ENCODE results near the gene RBMS2. TPM values are rescaled to one million over a fixed set of nuclear protein-coding genes. Genes with fewer than 3 reads are reported as not detected.
"Not testable (repeated sequence)": the region's sequence is repeated elsewhere in the genome, so short reads cannot be mapped to it uniquely, and the experiment has no call there.

RBMS2 gene, protein sequence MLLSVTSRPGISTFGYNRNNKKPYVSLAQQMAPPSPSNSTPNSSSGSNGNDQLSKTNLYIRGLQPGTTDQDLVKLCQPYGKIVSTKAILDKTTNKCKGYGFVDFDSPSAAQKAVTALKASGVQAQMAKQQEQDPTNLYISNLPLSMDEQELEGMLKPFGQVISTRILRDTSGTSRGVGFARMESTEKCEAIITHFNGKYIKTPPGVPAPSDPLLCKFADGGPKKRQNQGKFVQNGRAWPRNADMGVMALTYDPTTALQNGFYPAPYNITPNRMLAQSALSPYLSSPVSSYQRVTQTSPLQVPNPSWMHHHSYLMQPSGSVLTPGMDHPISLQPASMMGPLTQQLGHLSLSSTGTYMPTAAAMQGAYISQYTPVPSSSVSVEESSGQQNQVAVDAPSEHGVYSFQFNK
- 10 to 100 TPM; 32.3 to 46.9 (median 44.2) TPM for polyA plus RNA-seq (ENCODE audit: insufficient read length in 4 of 4)

DNA sequence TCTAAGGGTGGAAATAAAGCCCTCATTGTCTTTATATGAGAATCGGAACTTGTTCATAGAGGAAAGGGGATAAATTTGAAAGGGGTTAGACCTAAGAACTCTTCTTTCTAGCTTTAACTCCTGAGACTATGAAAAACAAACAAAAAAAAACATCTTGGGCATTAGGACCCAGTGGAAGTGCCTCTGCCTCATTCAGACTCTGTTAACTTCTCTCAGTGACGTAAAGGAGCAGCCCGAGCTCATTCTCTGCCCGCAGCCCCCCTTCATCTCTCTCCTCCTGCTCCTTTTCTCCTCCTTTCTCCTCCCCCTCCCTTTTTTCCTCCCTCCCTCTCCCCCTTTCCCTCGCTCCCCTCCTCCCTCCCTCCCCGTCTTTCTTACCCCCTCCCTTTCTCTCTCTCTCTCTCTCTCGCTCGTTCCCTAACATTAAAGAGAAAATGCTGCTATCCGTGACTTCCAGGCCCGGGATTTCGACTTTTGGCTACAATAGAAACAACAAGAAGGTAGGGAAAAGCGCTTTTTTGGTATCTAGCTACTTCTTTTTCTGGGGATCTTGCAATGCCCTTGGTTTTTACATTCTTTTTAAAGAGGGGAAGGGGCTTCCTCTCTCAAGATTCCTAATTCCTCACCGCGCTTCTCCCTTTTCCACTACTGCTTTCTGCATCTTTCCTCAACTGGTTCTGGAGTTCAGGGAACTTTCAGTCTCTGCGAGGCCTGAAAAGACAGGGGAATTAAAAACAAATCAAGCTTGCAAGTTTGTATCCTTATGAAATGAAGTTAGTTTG is at the start of gene RBMS2:
Gene RBMS2 (plus strand): TSS at position 231 of the 782 bp plus-strand sequence. CDS start 204 bp downstream, at position 435.
- DNase-seq (ENCODE audit: low read depth in 4 of 4, low spot score in 3 of 4): peak; percentile 77 to 88 (median 80)

DNA sequence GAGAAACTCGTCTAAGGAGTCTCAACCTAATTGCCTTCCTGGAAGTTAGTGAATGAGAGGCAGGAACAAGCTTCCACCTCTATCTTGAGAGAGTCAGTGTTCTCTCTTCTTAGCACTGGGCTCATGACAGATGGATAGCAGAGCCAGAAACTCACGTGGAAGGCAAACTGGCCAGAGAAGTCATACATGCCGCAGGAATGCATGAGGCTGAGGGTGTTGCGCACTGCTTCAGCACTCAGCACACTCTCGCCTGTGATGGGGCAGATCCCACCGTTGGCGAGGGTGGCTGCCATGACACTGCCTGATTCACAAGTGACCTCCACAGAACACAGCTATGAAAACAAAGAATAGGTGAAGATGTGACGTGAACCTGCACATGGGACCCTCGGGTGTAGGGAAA is 47.2 kb upstream of the RBMS2 start:
- DNase-seq (ENCODE audit: low read depth in 4 of 4, low spot score in 3 of 4): no peak

DNA sequence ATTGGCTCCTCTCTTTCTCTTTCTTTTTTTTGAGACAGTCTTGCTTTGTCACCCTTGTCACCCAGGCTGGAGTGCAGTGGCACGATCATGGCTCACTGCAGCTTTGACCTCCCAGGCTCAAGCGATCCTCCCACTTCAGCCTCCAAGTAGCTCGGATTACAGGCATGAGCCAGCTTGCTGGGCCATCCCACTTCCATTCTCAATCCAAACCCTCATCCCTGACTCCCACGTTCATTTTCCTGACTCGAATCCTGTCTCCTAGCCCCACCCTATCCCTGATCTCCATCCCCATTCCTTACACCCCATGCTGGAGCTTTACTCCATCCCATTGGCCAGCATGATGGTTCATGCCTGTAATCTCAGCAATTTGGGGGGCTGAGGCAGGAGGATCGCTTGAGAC is 45.5 kb upstream of the RBMS2 start:
- no peak for DNase-seq (ENCODE audit: low read depth in 4 of 4, low spot score in 3 of 4)

DNA sequence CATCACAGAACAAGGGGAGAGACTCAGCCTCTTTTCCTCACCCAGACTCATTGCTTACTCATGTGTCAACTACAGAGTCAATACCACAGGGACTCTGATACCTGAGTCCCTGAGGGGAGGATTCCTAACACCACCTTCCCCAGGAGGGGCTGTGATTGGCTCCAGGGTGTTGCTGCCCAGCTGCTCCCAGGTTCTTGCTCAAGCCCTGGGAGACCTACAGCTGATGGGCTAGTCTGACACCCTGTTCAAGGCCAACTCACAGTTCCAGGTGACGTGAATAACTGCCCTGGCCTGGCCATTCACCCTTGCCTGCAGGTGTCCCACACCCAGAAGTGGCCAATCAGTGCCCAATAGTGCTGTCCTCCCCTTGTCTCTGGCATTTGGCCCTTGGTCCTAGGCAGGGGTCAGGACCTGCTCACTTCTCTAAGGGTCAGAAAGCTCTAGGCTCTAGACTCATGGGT is 44.6 kb upstream of the RBMS2 start:
- no peak for DNase-seq (ENCODE audit: low read depth in 4 of 4, low spot score in 3 of 4)

DNA sequence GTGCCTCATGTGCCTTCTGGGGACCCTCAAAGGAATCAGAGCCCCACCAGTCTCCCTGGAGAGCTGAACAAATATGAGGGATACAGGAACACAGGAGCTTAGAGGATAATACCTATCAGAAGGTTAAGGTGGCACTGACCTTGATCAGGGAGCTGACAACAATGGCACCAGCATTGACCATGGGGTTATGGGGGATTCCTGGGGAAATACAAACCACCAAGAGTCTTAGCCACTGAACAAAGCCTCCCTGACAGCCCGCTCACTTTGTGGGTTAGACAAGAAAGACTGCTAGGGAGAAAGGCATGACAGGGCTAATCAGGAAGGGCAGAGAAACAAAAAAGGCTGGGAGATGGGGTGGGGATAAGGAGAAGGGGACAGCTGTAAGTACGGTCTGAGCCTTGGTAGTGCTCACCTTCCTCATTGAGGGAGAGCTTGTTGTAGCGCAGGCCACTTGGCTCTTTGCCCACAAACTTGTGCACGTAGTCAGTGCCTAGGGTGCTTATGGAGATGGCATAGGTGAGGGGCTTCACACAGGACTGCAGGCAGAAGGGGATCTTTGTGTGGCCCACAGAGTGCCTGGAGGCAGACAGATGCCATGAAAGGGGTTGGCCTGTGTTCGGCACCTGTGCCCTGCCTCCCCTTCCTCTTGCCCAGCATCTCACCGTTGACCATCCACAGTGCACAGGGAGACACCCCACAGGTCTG is 43.9 kb upstream of the RBMS2 start:
- DNase-seq (ENCODE audit: low read depth in 4 of 4, low spot score in 3 of 4): no peak

DNA sequence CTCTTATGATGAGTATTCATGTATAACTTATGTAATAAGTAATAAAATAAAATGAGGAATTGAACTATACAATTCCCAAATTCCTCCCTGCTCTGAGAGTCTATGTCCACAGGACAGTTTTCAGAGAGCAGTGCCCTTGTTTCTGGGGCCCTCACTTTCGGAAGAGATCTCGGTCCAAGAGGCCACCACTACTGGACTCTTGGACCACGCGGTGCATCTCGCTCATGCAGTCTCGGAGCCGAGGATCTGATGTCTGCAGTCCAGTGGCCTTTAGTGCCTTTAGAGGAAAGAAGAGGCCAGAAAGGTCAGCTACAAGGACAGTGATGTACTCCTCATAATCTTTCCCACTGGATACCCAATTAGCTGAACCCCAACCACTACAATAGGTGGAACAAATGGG is 42.0 kb upstream of the RBMS2 start:
- DNase-seq (ENCODE audit: low read depth in 4 of 4, low spot score in 3 of 4): no peak

DNA sequence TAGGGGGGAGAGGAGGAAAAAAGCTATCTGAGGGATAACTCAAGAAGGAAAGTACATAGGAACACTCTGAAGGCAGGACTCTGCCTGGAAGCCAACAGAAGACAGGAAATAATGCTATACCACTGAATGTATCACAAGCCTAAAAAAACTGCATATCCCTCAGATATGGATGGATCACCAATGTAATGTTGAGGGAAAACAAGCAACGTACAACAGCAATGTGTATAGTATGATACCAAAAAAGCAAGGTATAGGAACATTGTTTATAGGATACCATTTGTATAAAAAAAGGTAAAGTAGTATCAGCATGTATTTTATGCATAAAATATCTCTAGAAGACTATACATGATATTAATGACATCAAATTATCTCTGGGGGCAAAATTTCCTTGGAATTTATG is 37.1 kb upstream of the RBMS2 start:
- DNase-seq (ENCODE audit: low read depth in 4 of 4, low spot score in 3 of 4): no peak

DNA sequence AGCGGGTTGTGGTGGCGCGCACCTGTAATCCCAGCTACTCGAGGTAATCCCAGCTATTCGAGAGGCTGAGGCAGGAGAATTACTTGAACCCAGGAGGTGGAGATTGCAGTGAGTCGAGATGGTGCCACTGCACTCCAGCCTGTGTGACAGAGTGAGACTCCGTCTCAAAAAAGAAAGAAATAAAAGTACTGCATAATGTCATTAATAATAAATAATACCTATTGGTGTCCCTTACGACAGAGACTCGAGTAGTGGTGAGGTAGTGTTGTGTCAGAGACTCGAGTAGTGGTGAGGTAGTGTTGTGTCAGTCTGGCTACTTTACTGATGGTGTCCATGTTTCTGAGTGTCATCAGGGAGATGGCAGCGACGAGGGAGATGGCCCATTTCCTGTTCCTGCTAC is 34.9 kb upstream of the RBMS2 start:
- DNase-seq (ENCODE audit: low read depth in 4 of 4, low spot score in 3 of 4): no peak

DNA sequence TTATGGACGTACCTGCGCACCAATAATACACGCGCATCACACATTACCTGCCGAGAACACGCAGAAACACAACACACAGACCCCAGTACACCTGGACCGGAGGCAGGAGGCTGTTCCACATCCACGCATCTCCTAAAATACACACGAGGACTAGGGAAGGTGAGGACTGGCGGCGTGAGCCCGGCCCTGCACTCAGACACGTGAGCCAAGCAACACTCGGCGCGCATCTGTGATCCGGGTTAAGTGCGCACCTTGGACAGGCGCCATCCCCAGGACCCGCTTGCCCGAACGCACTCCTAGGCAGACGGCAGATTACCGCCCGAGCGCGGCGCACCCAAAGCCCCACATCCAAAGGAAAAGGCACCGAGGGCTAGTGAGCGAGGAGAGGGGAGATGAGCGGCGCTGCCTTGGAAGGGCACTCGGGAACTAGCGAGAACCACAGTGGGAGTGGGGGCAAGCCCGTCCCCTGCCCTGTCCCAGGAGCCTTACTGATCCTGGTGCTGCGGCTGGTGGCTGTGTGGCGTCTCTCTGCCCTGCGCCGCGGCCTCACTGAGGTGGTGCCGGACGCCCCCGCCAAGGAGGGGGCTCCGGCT is 34.1 kb upstream of the RBMS2 start:
- DNase-seq (ENCODE audit: low read depth in 4 of 4, low spot score in 3 of 4): peak in 2 of 4 donors; percentile 6 to 29

DNA sequence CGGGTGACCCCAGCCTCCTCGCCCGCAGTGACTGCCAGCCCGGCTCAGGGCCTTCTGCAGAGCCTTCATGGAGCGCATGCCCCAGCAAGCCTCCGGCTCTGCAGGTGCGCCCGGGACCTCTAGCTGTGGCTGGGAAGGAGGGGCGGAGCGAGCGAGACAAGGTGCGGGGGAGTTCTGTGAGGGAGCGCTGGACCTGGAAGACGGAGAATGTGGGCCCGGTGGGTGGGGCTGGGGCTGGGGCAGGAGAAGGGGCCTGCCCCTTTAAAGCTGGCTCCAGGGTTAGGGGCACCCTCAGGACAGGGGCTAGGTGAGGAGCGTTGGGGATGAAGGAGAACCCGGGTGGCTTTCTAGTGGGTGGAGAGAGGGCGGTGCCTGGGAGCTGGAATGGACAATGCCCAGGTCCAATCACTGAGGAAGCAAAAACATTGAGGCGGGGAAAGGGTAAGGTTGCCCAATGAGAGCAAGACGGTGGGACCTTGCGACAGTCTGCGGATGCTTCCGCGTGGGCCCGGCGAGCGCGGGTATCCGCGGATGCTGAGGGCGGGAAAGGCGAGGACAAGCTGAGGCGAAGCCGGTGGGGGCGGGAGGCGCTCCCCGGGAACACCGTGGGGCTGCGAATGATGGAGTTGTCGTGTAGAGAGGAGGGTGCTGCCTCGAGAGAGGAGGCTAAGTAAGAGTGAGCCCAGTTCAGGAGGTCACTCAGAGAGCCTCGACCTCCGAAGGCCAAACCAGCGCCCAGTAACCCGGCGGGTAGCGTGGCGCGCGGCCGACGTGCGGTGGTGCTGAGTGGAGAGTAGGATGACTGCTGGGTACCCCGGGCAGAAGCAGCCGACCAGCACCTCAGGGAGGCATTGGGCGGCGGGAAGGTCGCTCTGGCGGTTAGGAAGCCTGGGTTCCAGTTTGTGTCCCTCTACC is 33.3 kb upstream of the RBMS2 start, which contains the start of gene GLS2:
Gene GLS2 (minus strand): TSS at position 121 of the 915 bp plus-strand sequence. CDS start 43 bp downstream, at position 78.
- peak in 3 of 4 donors; percentile 48 to 66 (median 51) for DNase-seq (ENCODE audit: low read depth in 4 of 4, low spot score in 3 of 4)

DNA sequence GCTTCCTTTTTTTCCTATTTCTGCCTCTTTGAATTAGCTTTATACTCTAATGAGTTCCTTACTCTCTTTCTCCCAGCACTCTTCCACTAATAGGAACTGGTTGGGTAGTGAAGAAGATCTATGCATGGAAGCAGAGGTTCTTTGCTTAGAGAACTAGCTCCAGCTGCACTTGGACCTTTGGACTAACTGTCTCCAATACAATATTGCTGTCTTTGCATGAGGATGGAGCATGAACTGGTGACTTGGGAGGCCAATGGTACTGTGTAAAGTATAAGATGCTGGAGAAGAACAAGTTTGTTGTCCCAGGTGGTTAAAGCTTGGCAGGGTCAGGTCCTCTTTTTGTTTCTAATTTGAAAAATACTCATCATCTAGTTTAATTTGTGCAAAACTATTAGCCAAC is 31.3 kb upstream of the RBMS2 start:
- no peak for DNase-seq (ENCODE audit: low read depth in 4 of 4, low spot score in 3 of 4)

DNA sequence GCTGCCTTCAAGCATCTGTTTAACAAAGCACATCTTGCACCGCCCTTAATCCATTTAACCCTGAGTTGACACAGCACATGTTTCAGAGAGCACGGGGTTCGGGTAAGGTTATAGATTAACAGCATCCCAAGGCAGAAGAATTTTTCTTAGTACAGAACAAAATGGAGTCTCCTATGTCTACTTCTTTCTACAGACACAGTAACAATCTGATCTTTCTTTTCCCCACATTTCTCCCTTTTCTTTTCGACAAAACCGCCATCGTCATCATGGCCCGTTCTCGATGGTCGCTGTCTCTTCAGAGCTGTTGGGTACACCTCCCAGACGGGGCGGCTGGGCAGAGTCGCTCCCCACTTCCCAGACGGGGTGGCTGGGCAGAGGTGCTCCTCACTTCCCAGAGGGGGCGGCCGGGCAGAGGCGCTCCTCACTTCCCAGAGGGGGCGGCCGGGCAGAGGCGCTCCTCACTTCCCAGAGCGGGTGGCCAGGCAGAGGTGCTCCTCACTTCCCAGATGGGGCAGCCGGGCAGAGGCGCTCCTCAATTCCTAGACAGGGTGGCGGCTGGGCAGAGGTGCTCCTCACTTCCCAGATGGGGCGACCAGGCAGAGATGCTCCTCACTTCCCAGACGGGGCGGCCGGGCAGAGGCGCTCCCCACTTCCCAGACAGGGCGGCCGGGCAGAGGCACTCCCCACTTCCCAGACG is 28.1 kb upstream of the RBMS2 start:
- DNase-seq (ENCODE audit: low read depth in 4 of 4, low spot score in 3 of 4): not testable (repeated sequence)

DNA sequence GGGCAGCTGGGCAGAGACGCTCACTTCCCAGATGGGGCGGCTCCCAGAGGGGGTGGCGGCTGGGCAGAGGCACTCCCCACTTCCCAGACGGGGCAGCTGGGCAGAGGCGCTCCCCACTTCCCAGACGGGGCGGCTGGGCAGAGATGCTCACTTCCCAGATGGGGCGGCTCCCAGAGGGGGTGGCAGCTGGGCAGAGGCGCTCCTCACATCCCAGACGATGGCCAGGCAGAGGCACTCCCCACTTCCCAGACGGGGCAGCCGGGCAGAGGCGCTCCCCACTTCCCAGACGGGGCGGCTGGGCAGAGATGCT is 27.6 kb upstream of the RBMS2 start:
- DNase-seq (ENCODE audit: low read depth in 4 of 4, low spot score in 3 of 4): not testable (repeated sequence)

DNA sequence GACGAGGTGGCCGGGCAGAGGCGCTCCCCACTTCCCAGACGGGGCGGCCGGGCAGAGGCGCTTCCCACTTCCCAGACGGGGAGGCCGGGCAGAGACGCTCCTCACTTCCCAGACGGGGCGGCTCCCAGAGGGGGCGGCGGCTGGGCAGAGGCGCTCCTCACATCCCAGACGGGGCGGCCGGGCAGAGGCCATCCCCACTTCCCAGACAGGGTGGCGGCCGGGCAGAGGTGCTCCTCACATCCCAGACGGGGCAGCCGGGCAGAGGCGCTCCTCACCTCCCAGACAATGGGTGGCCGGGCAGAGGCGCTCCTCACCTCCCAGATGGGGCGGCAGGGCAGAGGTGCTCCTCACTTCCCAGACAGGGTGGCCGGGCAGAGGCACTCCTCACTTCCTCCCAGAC is 27.1 kb upstream of the RBMS2 start:
- DNase-seq (ENCODE audit: low read depth in 4 of 4, low spot score in 3 of 4): not testable (repeated sequence)

DNA sequence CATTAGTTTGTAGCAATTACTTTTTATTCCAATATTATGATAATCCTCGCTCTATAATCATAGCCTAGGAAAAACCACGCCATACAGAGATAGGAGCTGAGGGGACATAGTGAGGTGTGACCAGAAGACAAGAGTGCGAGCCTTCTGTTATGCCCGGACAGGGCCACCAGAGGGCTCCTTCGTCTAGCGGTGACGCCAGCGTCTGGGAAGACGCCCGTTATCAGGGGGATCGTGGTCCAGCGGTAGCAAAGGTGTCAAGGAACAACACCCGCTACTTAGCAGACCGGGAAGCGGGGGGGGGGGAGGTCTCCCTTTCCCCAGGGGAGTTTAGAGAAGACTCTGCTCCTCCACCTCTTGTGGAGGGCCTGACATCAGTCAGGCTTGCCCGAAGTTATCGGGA is 24.9 kb upstream of the RBMS2 start:
- DNase-seq (ENCODE audit: low read depth in 4 of 4, low spot score in 3 of 4): not testable (repeated sequence)

DNA sequence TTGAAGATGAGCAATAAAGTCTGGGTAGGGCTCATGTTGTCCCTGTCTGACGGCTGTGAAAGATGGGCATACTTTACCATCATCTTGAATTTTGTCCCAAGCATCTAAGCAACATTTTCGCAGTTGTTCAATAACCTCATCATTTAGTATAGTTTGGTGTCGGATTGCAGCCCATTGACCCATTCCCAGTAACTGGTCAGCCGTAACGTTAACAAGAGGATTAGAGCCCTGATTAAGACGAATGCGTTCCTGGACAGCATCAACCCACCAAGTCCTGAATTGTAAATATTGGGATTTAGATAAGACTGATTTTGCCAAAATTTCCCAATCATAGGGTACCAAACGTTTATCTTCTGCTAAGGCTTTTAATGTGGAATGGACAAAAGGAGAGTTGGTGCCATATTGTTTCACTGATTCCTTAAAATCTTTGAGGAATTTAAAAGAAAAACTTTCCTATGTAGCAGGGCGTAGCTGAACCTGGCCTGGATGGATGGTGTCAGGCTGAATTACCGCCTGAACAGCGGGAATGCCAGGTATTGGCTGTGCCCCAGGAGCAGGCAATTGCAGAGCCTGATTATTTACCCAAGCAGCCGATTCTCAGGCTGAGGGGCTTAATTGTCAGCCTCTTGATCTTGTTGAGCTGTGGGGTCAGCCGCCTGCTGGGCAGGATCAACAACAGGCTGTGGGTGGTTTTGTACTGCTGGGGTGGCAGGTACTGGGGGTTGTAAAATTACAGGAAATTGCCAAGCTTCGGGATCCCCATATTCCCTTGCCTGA is 23.3 kb upstream of the RBMS2 start:
- not testable (repeated sequence) for DNase-seq (ENCODE audit: low read depth in 4 of 4, low spot score in 3 of 4)

DNA sequence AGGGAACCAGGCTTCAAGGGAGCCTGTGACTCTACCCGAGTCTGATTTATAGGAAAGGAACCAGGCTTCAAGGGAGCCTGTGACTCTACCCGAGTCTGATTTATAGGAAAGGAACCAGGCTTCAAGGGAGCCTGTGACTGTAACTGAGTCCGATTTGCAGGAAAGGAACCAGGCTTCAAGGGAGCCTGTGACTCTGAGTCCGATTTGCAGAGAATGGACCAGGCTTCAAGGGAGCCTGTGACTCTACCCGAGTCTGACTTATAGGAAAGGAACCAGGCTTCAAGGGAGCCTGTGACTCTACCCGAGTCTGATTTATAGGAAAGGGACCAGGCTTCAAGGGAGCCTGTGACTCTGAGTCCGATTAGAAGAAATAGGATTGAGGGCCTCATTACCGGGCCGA is 22.2 kb upstream of the RBMS2 start:
- not testable (repeated sequence) for DNase-seq (ENCODE audit: low read depth in 4 of 4, low spot score in 3 of 4)

DNA sequence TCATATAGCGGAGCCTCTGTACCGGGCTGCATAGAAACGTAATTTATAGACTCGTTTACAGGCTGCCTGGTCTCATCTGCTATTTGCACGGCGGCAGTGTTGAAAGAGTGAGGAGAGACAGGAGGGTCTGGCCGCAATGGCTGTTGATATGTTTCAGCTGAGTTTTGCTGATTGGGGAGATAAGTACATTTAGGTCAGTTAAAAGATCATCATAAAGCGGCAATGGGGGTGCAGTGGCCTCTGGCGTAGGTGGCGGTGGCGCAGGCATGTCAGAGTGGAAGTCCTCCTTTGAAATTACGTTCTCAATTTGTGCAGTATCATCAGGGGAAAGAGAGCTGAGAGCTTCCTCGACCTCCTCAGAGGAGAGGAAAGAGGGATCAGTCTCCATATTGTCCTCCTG is 21.7 kb upstream of the RBMS2 start:
- not testable (repeated sequence) for DNase-seq (ENCODE audit: low read depth in 4 of 4, low spot score in 3 of 4)
